H1 (cell line): ENCODE results near the gene DAB2IP.

ENCODE experiments used
- BCL11A ChIP-seq, 2 experiments: IDR thresholded peaks; one replicate each; pipeline ENCODE4 v1.6.1; 2011; ENCODE audit warnings: low read depth in 2 of 2, low read length in 2 of 2, mild to moderate bottlenecking in 2 of 2
- EP300 ChIP-seq, 2 experiments: IDR thresholded peaks; 1 replicate in 1 of 2; 2 replicates in 1 of 2; pipeline ENCODE4 v1.6.1; 2011 to 2012; ENCODE audit warnings: low read depth in 2 of 2, low read length in 2 of 2, mild to moderate bottlenecking in 2 of 2, borderline replicate concordance in 1 of 2, inconsistent platforms in 1 of 2, moderate library complexity in 1 of 2
- HDAC6 ChIP-seq: IDR thresholded peaks from one replicate; pipeline ENCODE4 v1.7.1; 2012; ENCODE audit warnings: low read depth, mild to moderate bottlenecking, inconsistent platforms, low read length, moderate library complexity
- POLR2A ChIP-seq, 2 experiments: IDR thresholded peaks; 1 replicate in 1 of 2; 2 replicates in 1 of 2; pipeline ENCODE4 v1.6.1; 2011; ENCODE audit warnings: low read depth in 2 of 2, low read length in 2 of 2, mild to moderate bottlenecking in 2 of 2; ENCODE audit errors: control extremely low read depth in 1 of 2
- SRF ChIP-seq: IDR thresholded peaks from 2 replicates; pipeline ENCODE4 v1.6.1; 2011; ENCODE audit warnings: mild to moderate bottlenecking, low read depth, low read length, moderate library complexity
- ZNF274 ChIP-seq: IDR thresholded peaks from 2 replicates; pipeline ENCODE4 v1.7.0; 2012; ENCODE audit warnings: low read length, borderline replicate concordance; ENCODE audit errors: extremely low read depth
- TF ChIP-seq, protein P1 (sequence below), 3 experiments: IDR thresholded peaks; 1 replicate in 2 of 3; 2 replicates in 1 of 3; pipeline versions ENCODE4 v1.5.1 to v1.6.1; 2011; ENCODE audit warnings: low read length in 3 of 3, mild to moderate bottlenecking in 3 of 3, inconsistent platforms in 2 of 3, low read depth in 1 of 3, moderate library complexity in 1 of 3; ENCODE audit not compliant: insufficient read depth in 1 of 3; ENCODE audit errors: control extremely low read depth in 1 of 3
- TF ChIP-seq, protein P2 (sequence below): IDR thresholded peaks from 2 replicates; pipeline ENCODE4 v1.6.1; 2011; ENCODE audit warnings: low read length, improper control_type of control experiment

DNA sequence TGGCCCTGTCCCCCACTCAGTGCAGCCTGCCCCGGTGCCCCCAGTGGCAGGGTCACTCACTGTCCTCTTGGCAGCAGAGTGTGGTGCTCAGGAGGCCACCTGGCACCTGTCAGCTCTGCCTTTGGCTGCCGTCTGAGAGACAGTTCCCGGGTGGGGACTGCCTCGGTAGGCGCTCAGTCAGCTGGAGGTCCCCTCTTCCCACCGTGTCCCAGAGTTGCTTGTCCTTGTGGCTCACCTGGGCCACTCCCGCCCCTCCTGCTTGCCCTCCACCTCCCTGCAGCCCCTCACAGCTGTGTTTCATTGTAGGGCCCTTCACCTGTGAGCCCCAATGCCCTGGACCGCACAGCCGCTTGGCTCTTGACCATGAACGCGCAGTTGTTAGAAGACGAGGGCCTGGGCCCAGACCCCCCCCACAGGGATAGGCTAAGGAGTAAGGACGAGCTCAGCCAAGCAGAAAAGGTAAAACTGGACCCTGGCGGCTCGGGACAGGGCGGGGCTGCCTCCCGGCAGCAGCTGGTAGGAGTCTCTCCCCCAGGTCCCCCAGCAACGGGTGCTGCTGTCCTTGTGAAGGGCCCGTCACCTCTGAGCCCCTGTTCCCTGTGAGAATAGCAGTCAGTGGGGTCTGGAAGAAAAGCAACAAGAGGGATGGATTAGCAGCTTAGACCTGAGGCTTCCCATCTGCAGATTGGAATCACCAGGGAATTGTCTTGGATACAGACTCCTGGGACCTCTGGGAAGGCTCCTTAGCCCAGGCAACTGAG is 122.7 kb downstream of the DAB2IP start:
- no peak for TF ChIP-seq HDAC6
- TF ChIP-seq BCL11A (IDR thresholded peaks at IDR 0.05; ENCODE audit: low read depth in 2 of 2, low read length in 2 of 2), result no peak
- TF ChIP-seq, protein P1, sequence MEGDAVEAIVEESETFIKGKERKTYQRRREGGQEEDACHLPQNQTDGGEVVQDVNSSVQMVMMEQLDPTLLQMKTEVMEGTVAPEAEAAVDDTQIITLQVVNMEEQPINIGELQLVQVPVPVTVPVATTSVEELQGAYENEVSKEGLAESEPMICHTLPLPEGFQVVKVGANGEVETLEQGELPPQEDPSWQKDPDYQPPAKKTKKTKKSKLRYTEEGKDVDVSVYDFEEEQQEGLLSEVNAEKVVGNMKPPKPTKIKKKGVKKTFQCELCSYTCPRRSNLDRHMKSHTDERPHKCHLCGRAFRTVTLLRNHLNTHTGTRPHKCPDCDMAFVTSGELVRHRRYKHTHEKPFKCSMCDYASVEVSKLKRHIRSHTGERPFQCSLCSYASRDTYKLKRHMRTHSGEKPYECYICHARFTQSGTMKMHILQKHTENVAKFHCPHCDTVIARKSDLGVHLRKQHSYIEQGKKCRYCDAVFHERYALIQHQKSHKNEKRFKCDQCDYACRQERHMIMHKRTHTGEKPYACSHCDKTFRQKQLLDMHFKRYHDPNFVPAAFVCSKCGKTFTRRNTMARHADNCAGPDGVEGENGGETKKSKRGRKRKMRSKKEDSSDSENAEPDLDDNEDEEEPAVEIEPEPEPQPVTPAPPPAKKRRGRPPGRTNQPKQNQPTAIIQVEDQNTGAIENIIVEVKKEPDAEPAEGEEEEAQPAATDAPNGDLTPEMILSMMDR (IDR thresholded peaks at IDR 0.05; ENCODE audit: control extremely low read depth in 1 of 3, insufficient read depth in 1 of 3, low read depth in 1 of 3, low read length in 3 of 3), result no peak
- no peak for TF ChIP-seq SRF
- TF ChIP-seq EP300 (IDR thresholded peaks at IDR 0.05; ENCODE audit: borderline replicate concordance in 1 of 2, low read depth in 2 of 2, low read length in 2 of 2), result no peak
- TF ChIP-seq POLR2A (IDR thresholded peaks at IDR 0.05; ENCODE audit: control extremely low read depth in 1 of 2, low read depth in 2 of 2, low read length in 2 of 2), result no peak
- TF ChIP-seq ZNF274, result no peak
- TF ChIP-seq, protein P2, sequence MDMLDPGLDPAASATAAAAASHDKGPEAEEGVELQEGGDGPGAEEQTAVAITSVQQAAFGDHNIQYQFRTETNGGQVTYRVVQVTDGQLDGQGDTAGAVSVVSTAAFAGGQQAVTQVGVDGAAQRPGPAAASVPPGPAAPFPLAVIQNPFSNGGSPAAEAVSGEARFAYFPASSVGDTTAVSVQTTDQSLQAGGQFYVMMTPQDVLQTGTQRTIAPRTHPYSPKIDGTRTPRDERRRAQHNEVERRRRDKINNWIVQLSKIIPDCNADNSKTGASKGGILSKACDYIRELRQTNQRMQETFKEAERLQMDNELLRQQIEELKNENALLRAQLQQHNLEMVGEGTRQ, result no peak
